HS-5 (cell line): ENCODE data around the gene CORO2A.
"Not testable (repeated sequence)": the region's sequence is repeated elsewhere in the genome, so short reads cannot be mapped to it uniquely, and the experiment has no call there.

Source experiments
- DNase-seq: peaks from one replicate; pipeline ENCODE4 v3.0.0-alpha.2; 2012; ENCODE audit warnings: low read depth

The CORO2A gene

DNA sequence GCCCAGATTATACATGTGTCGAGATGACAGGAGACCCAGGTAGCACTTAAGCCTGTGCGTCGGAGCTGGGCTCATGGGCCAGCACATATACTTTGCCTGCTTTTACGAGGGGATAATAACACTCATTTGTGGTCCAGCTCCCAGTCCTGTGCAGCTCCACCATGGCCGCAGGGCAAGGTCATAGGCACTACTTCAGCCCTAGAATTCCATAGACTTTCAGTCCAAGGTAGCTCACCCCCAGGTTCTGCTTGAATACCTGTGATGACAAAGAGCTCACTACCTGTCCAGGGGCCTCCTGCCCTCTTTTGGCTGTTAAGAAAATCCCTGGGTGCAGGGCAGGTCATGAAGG is 1.7 kb downstream of the CORO2A start:
- DNase-seq = no peak

- no peak for DNase-seq
Measured at GRCh38 chr9:98189412-98189811, 3.0 kb downstream of the CORO2A start.

GRCh38 chr9:98187926-98188325 is 4.5 kb downstream of the CORO2A start:
- DNase-seq = no peak

- DNase-seq = no peak
Measured at GRCh38 chr9:98186236-98186635, 6.2 kb downstream of the CORO2A start.

- DNase-seq = no peak
Measured at GRCh38 chr9:98185611-98186171, 6.7 kb downstream of the CORO2A start.

DNA sequence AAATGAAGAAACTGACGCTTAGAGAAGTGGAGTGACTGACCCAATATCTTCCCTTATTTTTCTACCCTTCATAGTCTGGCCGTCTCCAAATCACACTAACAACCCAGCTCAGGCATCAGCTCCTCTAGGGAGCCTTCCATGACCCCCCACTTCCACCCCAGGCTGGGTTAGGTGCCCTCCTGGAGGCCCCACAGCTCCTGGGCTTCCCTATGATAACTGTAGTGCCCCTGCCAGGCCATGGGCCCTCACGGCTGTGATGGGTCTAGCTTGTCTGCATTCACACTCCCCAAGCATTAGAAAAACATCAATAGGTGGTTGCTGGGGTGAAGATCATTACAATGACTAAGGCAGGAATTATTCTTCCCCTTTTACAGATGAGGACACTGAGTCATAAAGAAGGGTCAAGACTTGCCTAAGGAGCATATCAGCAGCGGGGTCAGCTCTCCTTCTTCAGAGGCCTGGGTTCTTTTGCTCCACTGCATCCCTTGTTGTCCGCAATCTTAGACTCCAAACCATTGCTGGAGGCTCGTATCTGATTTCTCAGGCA is 7.3 kb downstream of the CORO2A start:
- DNase-seq = no peak

DNA sequence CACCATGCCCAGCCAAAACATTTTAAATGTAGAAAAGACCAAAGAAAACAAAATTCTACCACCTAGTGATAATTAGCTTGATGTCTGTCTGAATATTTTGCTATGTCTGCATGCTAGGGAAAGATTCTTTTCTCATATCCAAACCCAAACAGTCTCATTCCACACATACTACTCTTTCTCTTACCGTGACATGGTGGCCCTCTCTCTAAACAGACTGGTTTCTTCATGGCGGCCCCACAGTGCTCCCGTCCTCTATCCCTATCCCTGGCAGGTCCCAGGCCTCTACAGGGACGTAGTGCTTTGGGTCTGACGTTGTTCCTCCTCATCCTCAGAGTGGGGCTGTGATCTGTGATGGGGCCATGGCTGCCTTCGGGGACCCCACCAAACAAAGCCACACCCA is 8.1 kb downstream of the CORO2A start:
- DNase-seq = no peak

- no peak for DNase-seq
Measured at GRCh38 chr9:98182889-98183599, 9.4 kb downstream of the CORO2A start.

- DNase-seq = no peak
Measured at GRCh38 chr9:98182069-98182820, 10.2 kb downstream of the CORO2A start.

- DNase-seq = no peak
Measured at GRCh38 chr9:98181746-98182068, 10.7 kb downstream of the CORO2A start.

DNA sequence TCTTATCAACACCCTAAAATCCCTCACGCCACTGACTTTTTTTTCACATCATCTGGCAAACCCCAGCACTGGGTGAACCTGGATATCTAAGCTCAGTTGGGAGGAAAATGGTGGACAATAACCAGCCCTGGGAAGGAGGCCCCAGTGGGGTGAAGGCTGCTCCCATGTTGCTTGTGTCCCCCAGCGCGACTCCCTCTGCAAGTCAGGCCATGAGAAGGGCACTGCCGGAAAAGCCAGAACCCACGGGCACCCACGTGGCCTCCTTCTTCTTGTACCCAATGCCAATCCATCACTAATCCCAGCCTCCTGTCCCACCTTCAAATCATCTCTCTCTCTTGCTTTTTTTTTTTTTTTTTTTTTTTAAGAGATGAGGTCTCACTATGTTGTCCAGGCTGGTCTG is 11.4 kb downstream of the CORO2A start:
- DNase-seq = no peak

GRCh38 chr9:98178874-98179850 is 13.3 kb downstream of the CORO2A start:
- no peak for DNase-seq

DNA sequence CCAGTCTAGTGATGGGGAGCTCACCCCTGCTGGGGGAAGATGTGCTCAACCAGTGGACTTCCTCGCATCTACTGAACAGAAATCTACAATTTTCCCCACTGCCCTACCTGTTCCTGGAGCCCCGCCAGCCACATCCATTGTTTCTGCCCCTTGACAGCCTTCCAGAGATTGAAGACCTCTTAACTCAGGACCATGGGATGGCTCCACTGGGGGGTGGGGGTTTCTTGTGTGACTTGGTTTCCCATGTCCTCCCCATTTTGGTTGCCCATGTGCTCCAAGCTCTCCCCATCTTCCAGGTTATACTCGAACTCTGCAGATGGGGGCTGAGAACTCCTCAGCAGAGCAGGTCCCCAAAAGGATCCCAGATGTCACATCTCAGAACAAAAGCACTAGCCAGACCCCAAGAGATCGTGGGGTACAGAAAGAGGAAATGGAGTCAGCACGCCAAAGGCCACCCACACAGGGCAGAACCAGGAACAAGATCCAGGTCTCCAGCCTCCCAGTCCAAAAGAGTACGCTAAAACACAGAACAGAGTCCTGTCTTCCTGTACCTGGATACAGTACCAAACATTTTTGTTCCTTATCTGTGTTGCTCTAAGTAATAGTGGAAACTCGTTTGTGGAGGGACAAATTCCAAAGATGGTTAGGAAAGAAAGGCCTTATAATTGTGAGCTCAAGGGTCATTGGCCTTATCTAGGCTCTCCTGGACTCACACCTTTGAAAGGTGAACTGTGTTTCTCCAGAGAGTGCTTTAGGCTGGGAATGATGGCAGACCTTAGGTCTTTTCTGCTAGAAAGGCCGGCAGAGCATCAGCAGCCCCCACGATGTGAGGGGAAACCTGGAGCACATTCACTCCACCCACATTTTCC is 15.8 kb downstream of the CORO2A start:
- DNase-seq = no peak

DNA sequence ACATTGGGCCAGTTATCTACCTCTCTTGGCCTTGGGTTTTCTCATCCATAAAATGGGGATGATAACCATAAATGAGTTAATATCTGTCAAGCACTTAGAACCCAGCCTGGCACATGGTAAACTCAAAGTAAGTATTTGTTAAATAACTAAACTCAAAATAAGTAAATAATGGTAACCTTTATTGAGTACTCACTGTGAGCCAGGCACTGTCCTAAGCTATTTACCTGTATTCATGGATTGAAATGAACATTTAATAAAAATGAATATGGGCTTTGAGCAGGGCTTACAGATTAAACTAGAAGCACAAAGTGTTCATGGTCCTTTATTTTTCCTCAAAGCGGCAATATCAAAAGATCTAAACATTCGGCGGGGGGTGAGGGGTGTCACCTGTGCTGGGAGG is 16.7 kb downstream of the CORO2A start:
- DNase-seq = no peak

DNA sequence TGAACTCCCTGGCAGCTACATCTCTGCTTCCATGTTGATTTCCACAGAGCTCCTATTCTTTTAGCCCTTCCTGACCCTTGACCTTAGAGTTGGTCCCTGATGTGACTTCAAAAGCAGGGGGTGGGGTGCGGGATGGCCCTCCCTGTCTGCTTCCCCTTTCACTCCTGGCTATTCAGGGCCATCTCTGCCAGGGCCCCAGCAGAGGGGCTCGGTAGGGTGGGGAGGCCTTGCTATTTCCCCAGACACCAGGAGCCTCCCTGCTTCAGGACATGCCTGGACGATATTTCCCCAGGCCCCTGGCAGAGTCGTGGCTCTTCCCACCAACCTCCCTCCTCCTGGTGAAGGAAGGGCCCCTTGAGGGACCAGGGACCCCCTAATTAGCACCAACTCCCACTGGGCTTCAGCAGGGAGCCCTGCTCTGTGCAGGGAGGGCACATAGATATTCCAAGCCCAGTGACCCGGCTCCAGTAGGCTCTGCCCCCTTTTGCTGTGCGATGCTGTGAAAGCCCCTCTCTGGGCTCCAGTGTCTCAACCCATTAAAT is 17.3 kb downstream of the CORO2A start:
- no peak for DNase-seq

DNA sequence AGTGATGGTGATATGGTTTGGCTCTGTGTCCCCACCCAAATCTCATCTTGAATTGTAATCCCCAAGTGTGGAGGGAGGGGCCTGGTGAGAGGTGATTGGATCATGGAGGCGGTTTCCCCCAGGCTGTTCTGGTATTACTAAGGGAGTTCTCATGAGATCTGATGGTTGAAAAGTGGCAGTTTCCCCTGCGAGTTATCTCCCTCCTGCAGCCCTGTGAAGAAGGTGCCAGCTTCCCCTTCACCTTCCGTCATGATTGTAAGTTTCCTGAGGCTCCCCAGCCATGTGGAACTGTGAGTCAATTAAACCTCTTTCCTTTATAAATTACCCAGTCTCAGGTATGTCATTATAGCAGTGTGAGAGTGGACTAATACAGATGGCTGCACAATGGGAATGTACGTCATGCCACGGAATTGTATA is 17.9 kb downstream of the CORO2A start:
- DNase-seq = not testable (repeated sequence)

DNA sequence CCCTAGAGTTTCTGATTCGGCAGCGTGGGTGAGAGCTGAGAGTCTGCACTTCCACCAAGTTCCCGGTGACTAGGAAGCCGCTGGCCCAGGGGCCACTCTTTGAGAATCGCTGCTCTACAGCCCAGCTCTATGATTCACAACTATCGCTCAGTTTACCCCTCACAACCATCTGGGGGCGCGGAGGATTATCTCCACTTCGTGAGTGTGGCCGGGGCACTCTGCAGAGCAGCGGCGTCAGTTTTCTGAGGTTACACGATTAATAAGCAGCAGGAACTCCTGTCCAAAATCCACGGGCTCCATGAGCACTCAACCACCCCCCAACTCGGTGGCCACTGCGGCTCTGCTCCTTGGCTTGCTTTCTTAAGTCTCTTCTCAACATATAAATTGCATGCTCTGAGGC is 19.3 kb downstream of the CORO2A start:
- no peak for DNase-seq

GRCh38 chr9:98172604-98173003 is 19.8 kb downstream of the CORO2A start:
- no peak for DNase-seq

DNA sequence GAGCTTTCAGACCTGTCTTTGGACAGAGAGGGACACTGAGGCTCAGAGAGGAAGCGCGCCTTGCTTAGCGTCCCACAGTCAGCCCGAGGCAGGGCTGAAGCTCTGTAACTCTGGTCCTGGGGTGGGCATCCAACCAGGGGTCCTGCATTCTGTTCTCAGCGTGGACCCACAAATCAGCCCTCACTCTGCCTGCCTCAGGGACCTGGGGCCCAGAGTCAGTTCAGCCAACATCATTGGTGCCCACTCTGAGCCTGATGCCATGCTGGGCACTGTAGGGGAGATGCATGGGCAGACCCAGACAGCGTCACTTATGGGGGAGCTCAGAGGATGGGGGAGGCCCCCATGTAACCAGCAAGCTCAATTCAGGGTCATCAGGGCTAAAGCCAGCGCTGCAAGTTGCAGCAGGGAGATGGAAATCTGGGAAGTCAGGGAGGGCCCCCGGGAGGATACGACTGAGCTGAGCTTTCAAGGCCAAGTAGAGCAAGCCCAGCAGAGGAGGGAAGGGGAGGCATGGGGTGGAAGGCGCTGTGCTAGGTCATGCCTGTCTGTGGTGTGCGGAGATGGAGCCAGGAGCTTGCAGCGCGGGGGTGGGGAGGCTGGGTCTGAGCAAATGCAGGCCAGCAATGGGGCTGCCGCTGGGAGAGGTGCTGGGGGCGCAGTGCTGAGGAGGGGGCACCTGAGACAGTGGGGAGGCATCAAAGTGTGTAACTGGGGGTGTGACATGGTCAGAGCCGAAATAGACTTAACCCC is 21.1 kb downstream of the CORO2A start:
- no peak for DNase-seq

DNA sequence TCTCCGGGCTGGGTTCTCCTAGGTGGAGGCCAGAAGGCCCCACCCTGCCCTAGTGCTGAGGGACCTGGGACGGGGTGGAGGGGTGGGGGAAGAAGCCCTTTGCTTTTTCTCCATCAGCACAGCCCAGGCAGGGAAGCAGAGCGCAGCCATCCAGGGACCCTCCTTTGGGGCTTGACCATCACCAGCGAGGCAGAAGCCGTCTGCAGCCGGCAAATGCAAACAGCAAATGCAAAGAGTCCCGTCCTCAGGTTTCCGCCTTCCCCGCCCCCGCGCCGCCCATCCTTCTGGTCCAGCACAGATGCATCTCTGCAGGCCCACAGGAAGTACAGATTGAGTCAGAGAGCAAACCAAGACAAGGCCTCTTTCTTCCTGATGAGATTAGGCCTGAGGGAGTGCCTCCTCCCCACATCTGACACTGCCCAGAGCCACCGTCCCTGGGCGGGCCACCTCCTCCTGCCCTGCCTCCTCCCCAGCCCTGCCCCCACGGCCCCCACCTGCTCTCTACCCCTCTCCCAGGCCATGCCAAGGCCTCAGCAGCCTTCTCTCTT is 23.4 kb downstream of the CORO2A start:
- DNase-seq = no peak
